HG02763 (cell line): ENCODE measurements around the gene NUBPL.
"Not testable (repeated sequence)": the region's sequence is repeated elsewhere in the genome, so short reads cannot be mapped to it uniquely, and the experiment has no call there.

Experiments
- ATAC-seq: cut with Tn5 transposase; IDR thresholded peaks from one replicate; pipeline ENCODE4 v1.9.1; 2021; ENCODE audit warnings: mild to moderate bottlenecking, moderate library complexity; ENCODE audit not compliant: unreplicated experiment

NUBPL gene

DNA sequence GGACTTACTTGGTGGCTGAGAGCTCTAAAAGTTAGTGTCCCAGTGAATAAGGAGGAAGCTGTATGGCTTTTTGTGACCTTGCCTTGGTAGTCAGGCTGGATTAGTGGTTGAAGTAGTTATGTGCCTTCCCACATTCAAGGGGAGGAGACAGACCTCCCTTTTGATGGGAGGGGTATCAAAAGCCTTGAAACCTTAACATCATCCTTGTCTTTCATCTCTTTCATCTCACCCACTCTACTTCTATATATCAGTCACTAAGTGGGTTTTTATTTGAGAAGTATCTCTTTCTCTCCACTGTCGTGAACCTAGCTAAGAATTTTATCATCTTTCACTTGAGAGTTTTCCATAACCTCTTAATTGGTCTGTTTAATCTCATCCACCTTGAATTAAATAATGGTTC, 15.7 kb downstream of the NUBPL start:
- ATAC-seq = no peak

DNA sequence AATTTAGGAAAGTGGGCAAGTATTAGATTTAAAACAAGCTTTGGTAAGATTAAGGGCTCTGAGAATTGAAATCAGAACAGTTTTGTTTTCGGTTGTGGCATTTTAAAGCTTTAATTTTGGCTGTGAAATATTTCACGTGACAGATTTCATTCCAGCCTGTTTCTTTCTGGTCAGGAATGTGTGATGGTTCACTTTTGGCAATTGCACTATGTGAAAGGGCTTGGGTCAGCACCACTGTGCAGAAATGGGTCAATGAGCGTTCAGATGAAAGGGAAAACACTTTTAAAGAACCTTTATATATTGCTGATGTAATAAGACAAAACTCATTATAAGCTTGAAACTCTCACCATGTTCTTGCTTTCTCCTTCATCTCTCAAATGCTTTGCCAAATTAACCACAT, 17.1 kb downstream of the NUBPL start:
- no peak for ATAC-seq

- ATAC-seq = no peak
Observed at GRCh38 chr14:31578792-31579501, 17.7 kb downstream of the NUBPL start.

- ATAC-seq = no peak
Observed at GRCh38 chr14:31580234-31580633, 19.0 kb downstream of the NUBPL start.

DNA sequence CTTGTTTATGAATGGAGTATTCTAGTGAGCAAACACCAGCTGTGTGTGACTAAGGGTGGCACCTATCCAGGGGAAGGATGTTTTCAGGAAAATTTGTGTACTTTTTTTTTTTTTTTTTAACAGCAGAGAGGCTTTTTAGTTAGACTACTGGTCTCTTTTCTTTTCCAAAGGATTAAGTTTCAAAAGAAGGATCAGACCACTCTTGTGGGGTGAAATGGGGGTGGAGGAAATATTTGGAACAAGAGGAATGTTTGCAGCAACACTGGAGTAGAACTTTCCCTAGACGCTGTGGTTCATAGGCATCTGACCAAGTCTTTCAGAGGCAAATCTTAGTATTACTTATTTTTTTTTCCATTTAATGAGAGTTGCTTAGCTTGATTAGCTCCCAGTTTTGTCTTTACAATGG, 21.1 kb downstream of the NUBPL start:
- no peak for ATAC-seq

- ATAC-seq = no peak
Observed at GRCh38 chr14:31582836-31583452, 21.7 kb downstream of the NUBPL start.

- ATAC-seq = no peak
Observed at GRCh38 chr14:31590206-31590605, 29.0 kb downstream of the NUBPL start.

GRCh38 chr14:31592122-31592521, 30.9 kb downstream of the NUBPL start:
- ATAC-seq = no peak

GRCh38 chr14:31592631-31593030, 31.4 kb downstream of the NUBPL start:
- no peak for ATAC-seq

DNA sequence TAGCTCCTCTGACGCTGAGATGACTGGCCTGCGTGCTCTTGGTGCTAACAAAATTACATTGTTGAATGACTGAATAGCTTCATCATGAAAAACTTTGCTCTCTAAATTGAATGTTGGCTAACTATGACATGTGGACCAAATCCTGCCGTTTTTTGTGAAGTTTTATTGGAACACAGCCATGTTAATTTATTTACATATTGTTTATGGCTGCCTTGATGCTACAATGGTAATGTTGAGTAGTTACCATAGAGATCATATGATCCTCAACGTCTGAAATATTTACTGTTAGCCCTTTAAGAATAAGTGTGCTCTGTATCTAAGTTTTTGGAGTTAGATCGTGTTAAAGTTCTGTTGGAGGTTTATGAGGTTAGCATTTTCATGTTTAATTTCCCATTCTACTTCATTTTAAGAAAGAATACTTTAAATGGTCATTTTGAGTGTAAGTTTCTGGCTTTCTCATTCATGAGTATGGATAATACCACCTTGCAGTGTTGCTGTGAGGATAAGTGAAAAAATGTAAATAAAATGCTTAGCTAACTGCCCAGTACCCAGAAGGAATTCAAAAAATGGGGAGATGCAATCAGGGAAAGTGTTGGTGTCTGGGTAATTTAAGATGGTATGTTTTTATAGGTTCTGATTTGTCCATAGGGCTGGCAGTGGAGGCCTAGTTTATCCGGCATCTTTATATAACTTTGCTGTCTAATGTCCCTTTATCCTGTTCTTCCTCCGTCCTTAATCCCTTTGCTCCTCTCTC, 35.3 kb downstream of the NUBPL start:
- no peak for ATAC-seq

DNA sequence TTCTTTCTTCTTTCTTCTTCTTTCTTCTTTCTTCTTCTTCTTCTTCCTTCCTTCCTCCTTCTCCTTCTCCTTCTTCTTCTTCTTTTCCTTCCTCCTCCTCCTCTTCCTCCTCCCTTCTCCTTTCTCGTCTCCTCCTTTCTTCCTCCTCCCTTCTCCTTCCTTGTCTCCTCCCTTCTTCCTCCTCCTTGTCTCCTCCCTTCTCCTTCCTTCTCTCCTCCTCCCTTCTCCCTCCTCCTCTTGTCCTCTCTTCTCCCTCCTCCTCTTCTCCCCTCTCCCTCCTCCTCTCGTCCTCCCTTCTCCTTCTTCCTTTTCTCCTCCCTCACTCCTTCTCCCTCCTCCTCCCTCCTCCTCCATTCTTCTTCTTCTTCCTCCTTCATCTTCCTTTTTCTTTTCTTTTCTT, 44.5 kb downstream of the NUBPL start:
- no peak for ATAC-seq

- no peak for ATAC-seq
Observed at GRCh38 chr14:31611778-31612433, 50.7 kb downstream of the NUBPL start.

DNA sequence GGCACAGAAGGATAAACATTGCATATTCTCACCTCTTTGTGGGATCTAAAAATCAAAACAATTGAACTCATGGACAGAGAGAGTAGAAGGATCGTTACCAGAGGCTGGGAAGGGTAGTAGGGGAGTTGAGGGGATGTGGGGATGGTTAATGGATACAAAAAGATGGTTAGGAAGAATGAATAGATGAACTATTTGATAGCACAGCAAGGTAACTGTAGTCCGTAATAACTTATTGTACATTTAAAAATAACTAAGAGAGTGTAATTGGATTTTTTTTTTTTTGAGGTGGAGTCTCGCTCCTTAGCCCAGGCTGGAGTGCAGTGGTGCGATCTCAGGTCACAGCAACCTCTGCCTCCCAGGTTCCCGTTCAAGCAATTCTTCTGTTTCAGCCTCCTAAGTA, 52.0 kb downstream of the NUBPL start:
- ATAC-seq = no peak

- not testable (repeated sequence) for ATAC-seq
Observed at GRCh38 chr14:31618884-31619283, 57.7 kb downstream of the NUBPL start.

- no peak for ATAC-seq
Observed at GRCh38 chr14:31619440-31619839, 58.2 kb downstream of the NUBPL start.

- ATAC-seq = not testable (repeated sequence)
Observed at GRCh38 chr14:31620898-31621297, 59.7 kb downstream of the NUBPL start.

- ATAC-seq = no peak
Observed at GRCh38 chr14:31622060-31622459, 60.9 kb downstream of the NUBPL start.

DNA sequence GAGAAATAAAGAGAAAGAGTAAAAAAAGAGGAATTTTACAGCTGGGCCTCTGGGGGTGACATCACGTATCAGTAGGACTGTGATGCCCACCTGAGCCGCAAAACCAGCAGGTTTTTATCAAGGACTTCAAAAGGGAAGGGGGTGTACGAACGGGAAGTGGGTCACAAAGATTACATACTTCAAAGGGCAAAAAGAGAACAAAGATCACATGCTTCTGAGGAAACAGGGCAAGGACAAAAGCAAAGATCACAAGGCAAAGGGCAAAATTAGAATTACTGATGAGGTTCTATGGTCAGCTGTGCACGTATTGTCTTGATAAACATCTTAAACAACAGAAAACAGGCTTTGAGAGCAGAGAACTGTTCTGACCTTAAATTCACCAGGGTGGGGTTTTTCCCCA, 91.7 kb downstream of the NUBPL start:
- ATAC-seq = not testable (repeated sequence)

GRCh38 chr14:31657917-31658316, 96.7 kb downstream of the NUBPL start:
- no peak for ATAC-seq

DNA sequence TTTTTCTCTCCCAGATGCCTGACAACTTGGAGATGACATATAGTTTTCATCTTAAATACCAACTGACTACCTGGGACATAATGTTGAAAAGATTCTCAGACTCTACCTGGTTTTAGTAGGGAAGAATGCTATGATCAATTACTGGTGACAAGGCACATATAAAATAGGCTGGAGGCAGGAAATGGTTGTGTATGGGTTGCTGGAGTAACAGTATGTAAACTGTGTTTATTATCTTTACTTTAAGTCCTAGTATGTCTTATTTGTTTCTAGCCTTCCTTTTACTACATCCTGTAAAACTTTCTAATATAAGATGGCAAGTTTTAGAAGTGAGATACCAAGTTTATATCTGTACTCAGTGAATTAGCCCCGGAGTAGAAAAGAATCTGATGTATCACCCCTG, 98.1 kb downstream of the NUBPL start:
- ATAC-seq = no peak

GRCh38 chr14:31660191-31660590, 99.0 kb downstream of the NUBPL start:
- ATAC-seq = no peak

- no peak for ATAC-seq
Observed at GRCh38 chr14:31660728-31661127, 99.5 kb downstream of the NUBPL start.
